H9 (cell line): ENCODE results near the gene RPL11. TPM values are rescaled to one million over a fixed set of nuclear protein-coding genes. Genes with fewer than 3 reads are reported as not detected.
"Not testable (repeated sequence)": the region's sequence is repeated elsewhere in the genome, so short reads cannot be mapped to it uniquely, and the experiment has no call there.

Experiments used
- DNase-seq: peaks from one replicate; pipeline ENCODE4 v3.0.0-alpha.2; 2017
- H2AFZ ChIP-seq: one replicate; pipeline ENCODE4 v1.6.1; 2013; ENCODE audit warnings: mild to moderate bottlenecking, low read length, control low read depth, moderate library complexity
- H2AK5ac ChIP-seq: 2 replicates; pipeline ENCODE4 v1.6.1; 2013; ENCODE audit warnings: low read length, control low read depth, mixed read lengths; ENCODE audit not compliant: insufficient read length
- H2BK120ac ChIP-seq: one replicate; pipeline ENCODE4 v1.6.1; 2013; ENCODE audit warnings: low read depth, mild to moderate bottlenecking, low read length, control low read depth, inconsistent platforms; ENCODE audit not compliant: poor library complexity, severe bottlenecking
- H2BK12ac ChIP-seq: 2 replicates; pipeline ENCODE4 v1.6.1; 2013; ENCODE audit warnings: low read length, control low read depth, mixed read lengths, low read depth; ENCODE audit not compliant: insufficient read length
- H2BK15ac ChIP-seq: 2 replicates; pipeline ENCODE4 v1.6.1; 2013; ENCODE audit warnings: low read depth, low read length, control low read depth
- H2BK20ac ChIP-seq: one replicate; pipeline ENCODE4 v1.6.1; 2013; ENCODE audit warnings: low read depth, mild to moderate bottlenecking, low read length, control low read depth, inconsistent platforms; ENCODE audit not compliant: poor library complexity, severe bottlenecking
- H2BK5ac ChIP-seq: 2 replicates; pipeline ENCODE4 v1.6.1; 2013; ENCODE audit warnings: low read length, control low read depth, mixed read lengths; ENCODE audit not compliant: insufficient read length
- H3K14ac ChIP-seq: 2 replicates; pipeline ENCODE4 v1.6.1; 2013; ENCODE audit warnings: low read length, control low read depth; ENCODE audit not compliant: insufficient read depth
- H3K18ac ChIP-seq: 2 replicates; pipeline ENCODE4 v1.6.1; 2013; ENCODE audit warnings: low read depth, mild to moderate bottlenecking, mixed read lengths, low read length, control low read depth; ENCODE audit not compliant: insufficient read length
- H3K23ac ChIP-seq: 2 replicates; pipeline ENCODE4 v1.6.1; 2013; ENCODE audit warnings: low read length, control low read depth, mixed read lengths, low read depth; ENCODE audit not compliant: insufficient read length
- H3K23me2 ChIP-seq: 2 replicates; pipeline ENCODE4 v1.6.1; 2013; ENCODE audit warnings: low read depth, mild to moderate bottlenecking, mixed read lengths, low read length, control low read depth; ENCODE audit not compliant: insufficient read length, poor library complexity, severe bottlenecking
- H3K27ac ChIP-seq: 2 replicates; pipeline ENCODE4 v1.5.1; 2013; ENCODE audit warnings: low read length, control low read depth, mixed read lengths, low read depth; ENCODE audit not compliant: insufficient read length
- H3K27me3 ChIP-seq: 2 replicates; pipeline ENCODE4 v1.6.1; 2013; ENCODE audit warnings: low read length, control low read depth, inconsistent platforms; ENCODE audit not compliant: insufficient read depth
- H3K4ac ChIP-seq: 2 replicates; pipeline ENCODE4 v1.6.1; 2013; ENCODE audit warnings: low read depth, mild to moderate bottlenecking, control low read depth, inconsistent platforms, low read length, moderate library complexity
- H3K4me1 ChIP-seq: 2 replicates; pipeline ENCODE4 v1.6.1; 2013; ENCODE audit warnings: low read length, control low read depth, inconsistent platforms; ENCODE audit not compliant: insufficient read depth
- H3K4me2 ChIP-seq: 2 replicates; pipeline ENCODE4 v1.6.1; 2013; ENCODE audit warnings: low read length, control low read depth, mixed read lengths; ENCODE audit not compliant: insufficient read length, insufficient read depth
- H3K56ac ChIP-seq: 2 replicates; pipeline ENCODE4 v1.6.1; 2013; ENCODE audit warnings: low read depth, mild to moderate bottlenecking, mixed read lengths, low read length, control low read depth; ENCODE audit not compliant: insufficient read length
- H3K79me1 ChIP-seq: 2 replicates; pipeline ENCODE4 v1.6.1; 2013; ENCODE audit warnings: low read depth, mild to moderate bottlenecking, moderate library complexity, low read length, control low read depth, inconsistent platforms; ENCODE audit not compliant: insufficient read depth, poor library complexity, severe bottlenecking
- H3K79me2 ChIP-seq: 2 replicates; pipeline ENCODE4 v1.6.1; 2013; ENCODE audit warnings: low read length, control low read depth, inconsistent platforms; ENCODE audit not compliant: insufficient read depth
- H3K9ac ChIP-seq: 2 replicates; pipeline ENCODE4 v1.6.1; 2013; ENCODE audit warnings: low read length, control low read depth, mixed read lengths; ENCODE audit not compliant: insufficient read length; ENCODE audit errors: extremely low read depth
- H3K9me3 ChIP-seq: one replicate; pipeline ENCODE4 v1.6.1; 2013; ENCODE audit warnings: low read depth, low read length, inconsistent platforms; ENCODE audit not compliant: control insufficient read depth
- H3T11ph ChIP-seq: one replicate; pipeline ENCODE4 v1.6.1; 2013; ENCODE audit warnings: mild to moderate bottlenecking, low read length, control low read depth, inconsistent platforms
- H4K20me1 ChIP-seq: one replicate; pipeline ENCODE4 v1.6.1; 2013; ENCODE audit not compliant: control insufficient read depth, insufficient read length, insufficient read depth
- H4K5ac ChIP-seq: 2 replicates; pipeline ENCODE4 v1.6.1; 2013; ENCODE audit warnings: low read depth, mild to moderate bottlenecking, mixed read lengths, low read length, control low read depth; ENCODE audit not compliant: insufficient read length
- H4K8ac ChIP-seq: replicated peaks from 2 replicates; pipeline ENCODE4 v1.6.1; 2013; ENCODE audit warnings: low read length, control low read depth, mixed read lengths, low read depth; ENCODE audit not compliant: insufficient read length
- H4K91ac ChIP-seq: 2 replicates; pipeline ENCODE4 v1.6.1; 2013; ENCODE audit warnings: low read depth, mild to moderate bottlenecking, moderate library complexity, mixed read lengths, low read length, control low read depth; ENCODE audit not compliant: insufficient read length
- H3K27ac Mint-ChIP-seq, 3 experiments: 2 replicates in 2 of 3; 3 replicates in 1 of 3; pipeline ENCODE4 v1.8.0; 2020 to 2021; ENCODE audit warnings: mixed read lengths in 3 of 3, mild to moderate bottlenecking in 1 of 3, moderate library complexity in 1 of 3
- H3K27me3 Mint-ChIP-seq: 2 replicates; pipeline ENCODE4 v1.8.0; 2021; ENCODE audit warnings: low read depth, mild to moderate bottlenecking, moderate library complexity, mixed read lengths
- H3K36me3 Mint-ChIP-seq, 3 experiments: 2 replicates in 2 of 3; 3 replicates in 1 of 3; pipeline ENCODE4 v1.8.0; 2020 to 2021; ENCODE audit warnings: low read depth in 3 of 3, mixed read lengths in 3 of 3; ENCODE audit not compliant: insufficient read depth in 1 of 3
- H3K4me1 Mint-ChIP-seq, 2 experiments: 2 replicates each; pipeline ENCODE4 v1.8.0; 2020; ENCODE audit warnings: mixed read lengths in 2 of 2
- H3K4me3 Mint-ChIP-seq, 2 experiments: 2 replicates in 1 of 2; 3 replicates in 1 of 2; pipeline ENCODE4 v1.8.0; 2020 to 2021; ENCODE audit warnings: mild to moderate bottlenecking in 2 of 2, mixed read lengths in 2 of 2, moderate library complexity in 1 of 2
- H3K9me3 Mint-ChIP-seq, 2 experiments: 2 replicates in 1 of 2; 3 replicates in 1 of 2; pipeline ENCODE4 v1.8.0; 2020; ENCODE audit warnings: mild to moderate bottlenecking in 2 of 2, mixed read lengths in 2 of 2, moderate library complexity in 1 of 2
- CTCF ChIP-seq: fragments of 200-600 bp; sonication (generic); conservative IDR thresholded peaks from 3 replicates; pipeline ENCODE4 v1.8.0; 2021; ENCODE audit warnings: antibody characterized with exemption, mild to moderate bottlenecking
- WGBS: extraction: QIAGEN DNeasy Blood & Tissue Kit; methylation state at CpG from one replicate; pipeline ENCODE4 v1.1.7; 2013; ENCODE audit warnings: missing lambda C conversion rate, low lambda C conversion rate, mixed read lengths; ENCODE audit not compliant: insufficient read length; ENCODE audit errors: extremely low coverage; 5-methylcytosine and 5-hydroxymethylcytosine counted together
- total RNA-seq: library from RNA; stranded (reverse); gene quantifications from 2 replicates; pipeline ENCODE4 v1.2.1, GENCODE V29; 2021

Gene RPL11
- total RNA-seq, 1 experiment from 2014 or later, result 1,618 TPM

GRCh38 chr1:23732363-23733224, 41.0 kb downstream of the RPL11 start:
- no peak overlapping the region for H4K8ac ChIP-seq
- no peaks in the 10 kb centered on the region for H3K23me2 ChIP-seq
- Mint-ChIP-seq H3K27me3 (no peaks in the 10 kb centered on the region), H3K4me1 (peaks cover 0 to 3% of the 10 kb centered on the region in 2 experiments; a peak in 1 of 4 replicates), H3K4me3 (no peak overlapping the region), H3K9me3 (no peaks in the 10 kb centered on the region), H3K27ac (no peak overlapping the region; a peak in 1 of 7 replicates), H3K36me3 (no peaks in the 10 kb centered on the region; a peak in 2 of 7 replicates)
- no CpG with 5 or more reads among the region's 10 CpGs for WGBS
- H3K79me1 ChIP-seq, result no peaks in the 10 kb centered on the region
- no peak overlapping the region for H3K18ac ChIP-seq
- H2AFZ ChIP-seq, result no peak overlapping the region
- H2BK12ac ChIP-seq, result no peak overlapping the region
- H3K9ac ChIP-seq, result no peak overlapping the region
- no peak overlapping the region for H3K4me2 ChIP-seq
- no peak overlapping the region for H2BK20ac ChIP-seq
- TF ChIP-seq CTCF, result no peak; the same call in 2 of the 3 replicates
- H3K4me1 ChIP-seq, result no peaks in the 10 kb centered on the region
- no peak overlapping the region for H3T11ph ChIP-seq
- H3K9me3 ChIP-seq, result no peaks in the 10 kb centered on the region
- H3K14ac ChIP-seq, result no peak overlapping the region
- H2AK5ac ChIP-seq, result no peak overlapping the region
- no peaks in the 10 kb centered on the region for H3K27me3 ChIP-seq
- peaks cover 2% of the 10 kb centered on the region; the same call in 1 of the 2 replicates for H3K79me2 ChIP-seq
- no peak overlapping the region for H3K56ac ChIP-seq
- H3K4ac ChIP-seq, result no peak overlapping the region
- H3K23ac ChIP-seq, result no peak overlapping the region
- H4K20me1 ChIP-seq, result no peaks in the 10 kb centered on the region
- no peak overlapping the region for H2BK120ac ChIP-seq
- H3K27ac ChIP-seq, result no peak overlapping the region
- no peak overlapping the region for H2BK5ac ChIP-seq
- DNase-seq, result no peak
- no peak overlapping the region for H4K5ac ChIP-seq
- H2BK15ac ChIP-seq, result no peak overlapping the region
- no peak overlapping the region for H4K91ac ChIP-seq

- not testable (repeated sequence) for H2AK5ac ChIP-seq, H3K4me1 Mint-ChIP-seq, H3K9ac ChIP-seq, H3K4me3 Mint-ChIP-seq, H3K56ac ChIP-seq, H4K20me1 ChIP-seq, H3K27me3 Mint-ChIP-seq, H3K18ac ChIP-seq, H2BK12ac ChIP-seq, H2BK20ac ChIP-seq, H3K4me1 ChIP-seq, H2BK120ac ChIP-seq, H3K4ac ChIP-seq, H3K9me3 ChIP-seq, H3K9me3 Mint-ChIP-seq, H2AFZ ChIP-seq, H3K79me1 ChIP-seq, H3K23me2 ChIP-seq, H3T11ph ChIP-seq, H3K27me3 ChIP-seq, H3K79me2 ChIP-seq, H4K91ac ChIP-seq, H2BK15ac ChIP-seq, H3K4me2 ChIP-seq, H3K27ac Mint-ChIP-seq, DNase-seq, H3K23ac ChIP-seq, H2BK5ac ChIP-seq, H3K14ac ChIP-seq, H3K36me3 Mint-ChIP-seq, H4K8ac ChIP-seq, H4K5ac ChIP-seq, H3K27ac ChIP-seq
- WGBS, result no CpG with 5 or more reads among the region's 5 CpGs
These were observed 41.7 kb downstream of the RPL11 start for GRCh38 chr1:23733281-23733680.
